ENCODE data around the gene PRKCA. TPM values are rescaled to one million over a fixed set of nuclear protein-coding genes. Genes with fewer than 3 reads are reported as not detected.

The PRKCA gene
- total RNA-seq, 1 experiment from 2014 or later, result 29.6 TPM

DNA sequence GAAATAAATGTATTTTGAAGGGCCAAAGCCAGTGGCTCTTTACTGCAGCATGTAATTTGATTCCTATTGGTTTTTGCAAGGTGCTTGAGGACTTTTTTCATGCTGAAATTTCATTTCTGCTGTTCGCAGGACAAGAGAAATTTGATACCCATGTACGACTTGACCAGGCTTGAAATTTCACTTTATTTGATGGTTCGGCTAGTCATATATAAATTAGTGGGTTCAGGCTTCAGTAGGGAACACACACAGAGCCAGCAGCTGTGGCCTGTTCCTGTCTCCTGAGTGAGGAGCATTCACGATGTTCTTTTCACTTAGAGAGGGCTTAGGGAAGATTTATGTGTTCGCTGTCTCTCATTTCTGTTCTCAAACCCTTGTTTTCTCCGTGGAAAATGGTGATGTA, 274.1 kb downstream of the PRKCA start:
- CTCF ChIA-PET, result no interaction called here
- Histone ChIP-seq H3K27me3 (replicated peaks; ENCODE audit: control insufficient read depth, insufficient read depth, low read length) (no peaks in the 10 kb centered on the region), H3K4me1 (peaks cover 23% of the 10 kb centered on the region), H3K4me3 (ENCODE audit: low read depth, low read length) (no peak overlapping the region), H3K9me3 (no peaks in the 10 kb centered on the region), H3K36me3 (ENCODE audit: control insufficient read depth, insufficient read depth, low read length) (no peaks in the 10 kb centered on the region)
- no peaks in the 10 kb centered on the region for H3K36me3 Mint-ChIP-seq (ENCODE audit: insufficient read depth, unreplicated experiment)
- no peak for DNase-seq
- POLR2A ChIA-PET, result no interaction called here
- H3K27ac Mint-ChIP-seq (ENCODE audit: unreplicated experiment), result no peak overlapping the region
- peaks cover 17% of the 10 kb centered on the region for H3K4me1 Mint-ChIP-seq (ENCODE audit: low read depth, unreplicated experiment)
- H3K9me3 Mint-ChIP-seq (ENCODE audit: unreplicated experiment), result no peaks in the 10 kb centered on the region
- BruUV-seq (replicated peaks), result no TSS peak
- intact Hi-C loops (cut with micrococcal nuclease; ENCODE audit: unreplicated experiment), result no loop called here
- H3K27me3 Mint-ChIP-seq (ENCODE audit: insufficient read depth, unreplicated experiment), result no peaks in the 10 kb centered on the region
- no peak overlapping the region for H3K4me3 Mint-ChIP-seq (ENCODE audit: unreplicated experiment)
- TF ChIP-seq, protein P1, sequence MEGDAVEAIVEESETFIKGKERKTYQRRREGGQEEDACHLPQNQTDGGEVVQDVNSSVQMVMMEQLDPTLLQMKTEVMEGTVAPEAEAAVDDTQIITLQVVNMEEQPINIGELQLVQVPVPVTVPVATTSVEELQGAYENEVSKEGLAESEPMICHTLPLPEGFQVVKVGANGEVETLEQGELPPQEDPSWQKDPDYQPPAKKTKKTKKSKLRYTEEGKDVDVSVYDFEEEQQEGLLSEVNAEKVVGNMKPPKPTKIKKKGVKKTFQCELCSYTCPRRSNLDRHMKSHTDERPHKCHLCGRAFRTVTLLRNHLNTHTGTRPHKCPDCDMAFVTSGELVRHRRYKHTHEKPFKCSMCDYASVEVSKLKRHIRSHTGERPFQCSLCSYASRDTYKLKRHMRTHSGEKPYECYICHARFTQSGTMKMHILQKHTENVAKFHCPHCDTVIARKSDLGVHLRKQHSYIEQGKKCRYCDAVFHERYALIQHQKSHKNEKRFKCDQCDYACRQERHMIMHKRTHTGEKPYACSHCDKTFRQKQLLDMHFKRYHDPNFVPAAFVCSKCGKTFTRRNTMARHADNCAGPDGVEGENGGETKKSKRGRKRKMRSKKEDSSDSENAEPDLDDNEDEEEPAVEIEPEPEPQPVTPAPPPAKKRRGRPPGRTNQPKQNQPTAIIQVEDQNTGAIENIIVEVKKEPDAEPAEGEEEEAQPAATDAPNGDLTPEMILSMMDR (IDR thresholded peaks at IDR 0.05; ENCODE audit: insufficient read depth in 1 of 2, low read depth in 1 of 2, low read length in 1 of 2, severe bottlenecking in 1 of 2, unreplicated experiment in 1 of 2), result no peak

DNA sequence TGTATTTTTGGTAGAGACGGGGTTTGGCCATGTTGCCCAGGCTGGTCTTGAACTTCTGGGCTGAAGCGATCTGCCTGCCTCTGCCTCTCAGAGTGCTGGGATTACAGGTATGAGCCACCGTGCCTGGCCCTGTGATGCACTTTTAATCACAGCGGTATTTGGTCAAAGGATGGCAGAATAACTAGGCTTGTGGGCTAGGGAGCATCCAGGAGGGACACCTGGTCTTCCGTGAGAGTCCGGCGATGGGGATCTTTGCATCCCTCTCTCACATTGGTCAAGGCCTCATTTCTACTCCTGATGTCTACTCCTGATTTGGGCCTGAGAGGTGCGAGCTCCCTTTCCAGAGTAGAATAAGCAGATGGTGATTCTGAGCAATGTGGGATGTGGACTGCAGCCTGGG, 274.6 kb downstream of the PRKCA start:
- Mint-ChIP-seq H3K4me3 (ENCODE audit: unreplicated experiment) (no peak overlapping the region), H3K27ac (ENCODE audit: unreplicated experiment) (no peak overlapping the region), H3K36me3 (ENCODE audit: insufficient read depth, unreplicated experiment) (peaks cover 4% of the 10 kb centered on the region), H3K9me3 (ENCODE audit: unreplicated experiment) (no peaks in the 10 kb centered on the region), H3K4me1 (ENCODE audit: low read depth, unreplicated experiment) (peaks cover 21% of the 10 kb centered on the region), H3K27me3 (ENCODE audit: insufficient read depth, unreplicated experiment) (no peaks in the 10 kb centered on the region)
- H3K4me3 ChIP-seq (ENCODE audit: low read depth, low read length), result no peak overlapping the region
- TF ChIP-seq, protein P1 (IDR thresholded peaks at IDR 0.05; ENCODE audit: insufficient read depth in 1 of 2, low read depth in 1 of 2, low read length in 1 of 2, severe bottlenecking in 1 of 2, unreplicated experiment in 1 of 2), result no peak
- DNase-seq, result no peak
- no peaks in the 10 kb centered on the region for H3K36me3 ChIP-seq (ENCODE audit: control insufficient read depth, insufficient read depth, low read length)
- H3K4me1 ChIP-seq, result peaks cover 24% of the 10 kb centered on the region
- intact Hi-C loops (cut with micrococcal nuclease; ENCODE audit: unreplicated experiment), result no loop called here
- no peaks in the 10 kb centered on the region for H3K9me3 ChIP-seq
- no TSS peak for BruUV-seq (replicated peaks)
- CTCF ChIA-PET, result no interaction called here
- POLR2A ChIA-PET, result no interaction called here
- no peaks in the 10 kb centered on the region for H3K27me3 ChIP-seq (replicated peaks; ENCODE audit: control insufficient read depth, insufficient read depth, low read length)

DNA sequence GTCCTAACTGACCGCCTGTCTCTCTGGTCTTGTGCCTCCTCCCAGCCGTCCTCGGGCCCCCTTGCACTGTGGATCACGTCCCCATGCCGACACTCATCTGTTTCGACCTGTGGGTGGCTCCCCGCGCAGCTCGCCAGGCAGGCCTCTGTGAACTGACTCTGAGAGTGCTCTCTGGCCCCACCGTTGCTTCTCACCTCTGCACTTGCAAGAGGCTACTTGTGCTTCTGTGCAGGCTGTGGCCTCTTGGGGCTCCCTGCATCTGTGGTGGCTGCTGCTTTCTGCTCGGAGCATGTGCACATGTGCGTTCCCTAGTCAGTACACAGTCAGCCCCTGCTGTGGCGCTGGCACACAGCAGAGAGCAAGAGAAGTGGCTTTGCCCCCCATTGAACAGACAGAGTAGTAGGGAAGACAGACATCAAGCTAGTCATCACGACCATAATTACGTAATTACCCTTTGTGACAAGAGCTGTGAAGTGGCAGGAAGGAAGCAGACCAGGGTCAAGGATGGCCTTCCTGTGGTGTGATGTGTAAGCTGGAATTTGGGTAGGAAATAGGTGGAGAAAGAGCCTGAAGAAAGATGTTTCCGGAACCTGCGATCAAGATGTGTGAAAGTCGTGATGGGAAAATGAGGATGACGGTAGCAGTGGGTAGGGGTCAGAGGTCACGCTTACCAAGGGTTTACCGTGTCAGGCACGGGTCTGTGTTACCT, 276.5 kb downstream of the PRKCA start:
- H3K4me3 ChIP-seq (ENCODE audit: low read depth, low read length), result no peak overlapping the region
- Mint-ChIP-seq H3K36me3 (ENCODE audit: insufficient read depth, unreplicated experiment) (peaks cover 11% of the 10 kb centered on the region), H3K4me1 (ENCODE audit: low read depth, unreplicated experiment) (peaks cover 39% of the 10 kb centered on the region), H3K27ac (ENCODE audit: unreplicated experiment) (peak overlapping the region; percentile 83), H3K4me3 (ENCODE audit: unreplicated experiment) (peak overlapping the region; percentile 49), H3K9me3 (ENCODE audit: unreplicated experiment) (no peaks in the 10 kb centered on the region), H3K27me3 (ENCODE audit: insufficient read depth, unreplicated experiment) (no peaks in the 10 kb centered on the region)
- intact Hi-C loops (cut with micrococcal nuclease; ENCODE audit: unreplicated experiment), result no loop called here
- no peaks in the 10 kb centered on the region for H3K36me3 ChIP-seq (ENCODE audit: control insufficient read depth, insufficient read depth, low read length)
- H3K9me3 ChIP-seq, result no peaks in the 10 kb centered on the region
- ChIA-PET POLR2A (no interaction called here), CTCF (no interaction called here)
- TF ChIP-seq, protein P1 (IDR thresholded peaks at IDR 0.05; ENCODE audit: insufficient read depth in 1 of 2, low read depth in 1 of 2, low read length in 1 of 2, severe bottlenecking in 1 of 2, unreplicated experiment in 1 of 2), result no peak
- no TSS peak for BruUV-seq (replicated peaks)
- no peak for DNase-seq
- H3K4me1 ChIP-seq, result peaks cover 43% of the 10 kb centered on the region
- no peaks in the 10 kb centered on the region for H3K27me3 ChIP-seq (replicated peaks; ENCODE audit: control insufficient read depth, insufficient read depth, low read length)

Measured in Caco-2 (cell line).